Naive thymus-derived CD4-positive, alpha-beta T cell (primary cell): ENCODE results near the gene MAD2L2. TPM values are rescaled to one million over a fixed set of nuclear protein-coding genes. Genes with fewer than 3 reads are reported as not detected.

Experiments
- polyA plus RNA-seq, 2 donors: library from polyadenylated mRNA; unstranded; fragments of 300-500 nt; fragmentation: Illumina TruSeq; gene quantifications; one replicate each; pipeline ENCODE4 v1.2.3, GENCODE V29; 2021
- total RNA-seq, 6 experiments: library from RNA in 5 of 6; stranded (reverse) in 5 of 6; gene quantifications; 1 replicate in 5 of 6; 2 replicates in 1 of 6; pipeline ENCODE4 v1.2.3 and lab custom pipeline; 2021 to 2026

MAD2L2 gene
- total and polyA plus RNA-seq, 7 experiments from 2014 or later, result 17.1 to 53.3 (median 30.1) TPM

Other genes with a start within 250 kb of the MAD2L2 start
- under 1 TPM; 0.14 to 0.95 (median 0.24) TPM for gene DISP3, start 202.0 kb downstream of the MAD2L2 start, total RNA-seq
- gene DISP3, start 202.0 kb downstream of the MAD2L2 start, polyA plus RNA-seq, result under 1 TPM; 0.46 to 0.53 TPM
- gene FBXO2, start 26.7 kb downstream of the MAD2L2 start, total RNA-seq, result 1 to 10 TPM in 4 of 5 experiments, under 1 TPM in 1; 0.97 to 4.1 (median 3.7) TPM
- 1 to 10 TPM; 6.1 to 7.8 TPM for gene FBXO2, start 26.7 kb downstream of the MAD2L2 start, polyA plus RNA-seq
- 10 to 100 TPM; 35.2 to 67.1 (median 44.8) TPM for gene FBXO44, start 26.3 kb downstream of the MAD2L2 start, total RNA-seq
- gene FBXO44, start 26.3 kb downstream of the MAD2L2 start, polyA plus RNA-seq, result 10 to 100 TPM; 11.3 to 14.3 TPM
- 10 to 100 TPM in 1 of 5 experiments, 1 to 10 TPM in 4; 3.2 to 31.0 (median 4.1) TPM for gene FBXO6, start 16.9 kb downstream of the MAD2L2 start, total RNA-seq
- gene FBXO6, start 16.9 kb downstream of the MAD2L2 start, polyA plus RNA-seq, result 1 to 10 TPM; 7.8 to 8.9 TPM
- 1 to 10 TPM in 1 of 5 experiments, under 1 TPM in 4; 0.07 to 1.6 (median 0.21) TPM for gene DRAXIN, start 10.6 kb upstream of the MAD2L2 start, total RNA-seq
- gene DRAXIN, start 10.6 kb upstream of the MAD2L2 start, polyA plus RNA-seq, result under 1 TPM; 0.03 to 0.09 TPM
- 10 to 100 TPM; 28.2 to 82.5 (median 32.7) TPM for gene AGTRAP, start 55.0 kb upstream of the MAD2L2 start, total RNA-seq
- gene AGTRAP, start 55.0 kb upstream of the MAD2L2 start, polyA plus RNA-seq, result 100 to 1,000 TPM in 1 of 2 donors, 10 to 100 TPM in 1; 96.9 to 108 TPM
- under 1 TPM in 1 of 5 experiments, not detected in 4; 0.13 TPM for gene C1orf167, start 81.0 kb upstream of the MAD2L2 start, total RNA-seq
- under 1 TPM in 1 of 2 donors, not detected in 1; 0.45 TPM for gene C1orf167, start 81.0 kb upstream of the MAD2L2 start, polyA plus RNA-seq
- 10 to 100 TPM; 31.0 to 64.4 (median 55.2) TPM for gene MTHFR, start 124.8 kb upstream of the MAD2L2 start, total RNA-seq
- 10 to 100 TPM; 10.0 to 10.5 TPM for gene MTHFR, start 124.8 kb upstream of the MAD2L2 start, polyA plus RNA-seq
- gene CLCN6, start 125.0 kb upstream of the MAD2L2 start, total RNA-seq, result 10 to 100 TPM; 13.3 to 23.0 (median 20.9) TPM
- 1 to 10 TPM; 3.4 to 3.6 TPM for gene CLCN6, start 125.0 kb upstream of the MAD2L2 start, polyA plus RNA-seq
- gene NPPA, start 166.6 kb upstream of the MAD2L2 start, total RNA-seq, result not detected
- not detected for gene NPPA, start 166.6 kb upstream of the MAD2L2 start, polyA plus RNA-seq
- not detected for gene NPPB, start 177.8 kb upstream of the MAD2L2 start, total RNA-seq
- not detected for gene NPPB, start 177.8 kb upstream of the MAD2L2 start, polyA plus RNA-seq
- 10 to 100 TPM; 13.3 to 38.1 (median 27.2) TPM for gene KIAA2013, start 245.3 kb upstream of the MAD2L2 start, total RNA-seq
- gene KIAA2013, start 245.3 kb upstream of the MAD2L2 start, polyA plus RNA-seq, result 10 to 100 TPM; 19.8 to 37.9 TPM